ENCODE measurements around the gene IFI6.
A peak's percentile ranks its signal among the peaks of the same experiment; 100 is the strongest.

Gene IFI6

DNA sequence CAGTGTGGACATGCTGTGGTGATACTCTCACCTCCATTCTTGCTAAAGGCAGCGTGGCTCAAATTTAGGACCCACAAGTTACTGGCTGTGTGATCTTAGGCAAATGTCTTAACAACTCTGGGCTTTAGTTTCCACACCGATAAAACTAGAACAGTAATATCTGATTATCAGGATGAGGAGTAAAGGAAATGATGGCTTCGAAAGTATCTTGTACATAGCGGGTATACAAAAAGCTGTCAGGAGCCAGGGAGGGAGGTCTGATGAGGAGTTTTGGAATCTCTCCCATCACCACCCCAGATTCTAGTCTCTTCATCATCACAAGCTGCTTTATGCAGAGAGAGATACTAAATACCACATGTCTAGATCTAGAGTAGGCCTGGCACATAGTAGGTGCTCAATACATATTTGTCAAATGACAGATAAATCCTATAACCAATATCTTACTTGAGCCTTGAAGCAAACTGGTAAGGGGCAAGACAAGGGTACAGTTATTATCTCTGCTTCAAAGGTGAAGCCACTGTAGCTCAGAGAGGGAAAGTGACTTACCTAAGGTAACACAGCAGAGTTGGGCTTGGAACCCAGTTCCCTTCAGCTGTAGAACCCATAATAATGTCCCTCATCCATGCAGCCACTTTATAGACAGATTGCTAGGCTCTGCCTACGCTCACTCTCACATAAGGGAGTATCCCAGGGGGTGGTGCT is 27.5 kb downstream of the IFI6 start:
- TF ChIP-seq CREB1 (IDR thresholded peaks at IDR 0.05; ENCODE audit: low read depth) = no peak
- TF ChIP-seq, protein P1, sequence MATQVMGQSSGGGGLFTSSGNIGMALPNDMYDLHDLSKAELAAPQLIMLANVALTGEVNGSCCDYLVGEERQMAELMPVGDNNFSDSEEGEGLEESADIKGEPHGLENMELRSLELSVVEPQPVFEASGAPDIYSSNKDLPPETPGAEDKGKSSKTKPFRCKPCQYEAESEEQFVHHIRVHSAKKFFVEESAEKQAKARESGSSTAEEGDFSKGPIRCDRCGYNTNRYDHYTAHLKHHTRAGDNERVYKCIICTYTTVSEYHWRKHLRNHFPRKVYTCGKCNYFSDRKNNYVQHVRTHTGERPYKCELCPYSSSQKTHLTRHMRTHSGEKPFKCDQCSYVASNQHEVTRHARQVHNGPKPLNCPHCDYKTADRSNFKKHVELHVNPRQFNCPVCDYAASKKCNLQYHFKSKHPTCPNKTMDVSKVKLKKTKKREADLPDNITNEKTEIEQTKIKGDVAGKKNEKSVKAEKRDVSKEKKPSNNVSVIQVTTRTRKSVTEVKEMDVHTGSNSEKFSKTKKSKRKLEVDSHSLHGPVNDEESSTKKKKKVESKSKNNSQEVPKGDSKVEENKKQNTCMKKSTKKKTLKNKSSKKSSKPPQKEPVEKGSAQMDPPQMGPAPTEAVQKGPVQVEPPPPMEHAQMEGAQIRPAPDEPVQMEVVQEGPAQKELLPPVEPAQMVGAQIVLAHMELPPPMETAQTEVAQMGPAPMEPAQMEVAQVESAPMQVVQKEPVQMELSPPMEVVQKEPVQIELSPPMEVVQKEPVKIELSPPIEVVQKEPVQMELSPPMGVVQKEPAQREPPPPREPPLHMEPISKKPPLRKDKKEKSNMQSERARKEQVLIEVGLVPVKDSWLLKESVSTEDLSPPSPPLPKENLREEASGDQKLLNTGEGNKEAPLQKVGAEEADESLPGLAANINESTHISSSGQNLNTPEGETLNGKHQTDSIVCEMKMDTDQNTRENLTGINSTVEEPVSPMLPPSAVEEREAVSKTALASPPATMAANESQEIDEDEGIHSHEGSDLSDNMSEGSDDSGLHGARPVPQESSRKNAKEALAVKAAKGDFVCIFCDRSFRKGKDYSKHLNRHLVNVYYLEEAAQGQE (IDR thresholded peaks at IDR 0.05; ENCODE audit: low read depth) = no peak

DNA sequence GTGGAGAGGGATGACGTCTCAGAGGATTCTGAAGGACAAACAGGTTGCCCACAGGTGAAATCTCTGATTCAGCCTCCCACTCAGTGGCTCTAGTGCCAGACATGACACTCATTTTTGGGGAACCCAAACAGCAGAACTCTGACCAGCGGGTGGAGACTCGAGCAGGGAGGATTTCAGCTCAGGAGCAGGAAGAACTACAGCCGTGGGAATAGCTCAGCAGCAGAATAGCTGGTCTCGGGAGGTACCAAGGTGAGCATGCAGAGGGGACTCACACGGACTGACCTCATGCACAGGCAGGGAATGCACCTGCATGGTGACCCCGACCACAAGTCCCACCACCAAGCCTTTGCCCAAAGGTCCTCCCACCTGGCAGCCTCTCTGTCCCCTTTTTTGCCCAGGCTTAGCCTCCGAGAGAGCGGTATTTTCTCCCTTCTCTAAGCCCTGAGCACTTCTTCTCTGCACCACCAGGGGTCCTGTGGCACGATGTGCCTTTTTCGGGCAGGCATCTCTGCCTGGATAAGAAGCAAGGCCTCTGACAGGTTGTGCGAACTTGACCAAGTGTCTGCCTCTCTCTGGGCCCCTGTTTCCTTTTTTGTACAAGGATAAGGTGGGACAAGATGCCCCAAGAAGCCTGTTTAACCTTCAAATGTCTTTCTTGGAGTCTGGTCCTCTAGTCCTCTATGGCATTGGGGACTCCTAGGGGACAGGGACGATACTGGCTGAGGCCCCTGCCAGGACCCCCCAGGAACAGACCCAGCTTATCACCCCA is 28.2 kb downstream of the IFI6 start:
- TF ChIP-seq ZBTB7A (IDR thresholded peaks at IDR 0.05; ENCODE audit: low read depth) = no peak
- TF ChIP-seq TEAD4 (IDR thresholded peaks at IDR 0.05) = no peak
- TF ChIP-seq RAD21 (IDR thresholded peaks at IDR 0.05; ENCODE audit: low read depth) = peak; percentile 58
- TF ChIP-seq TCF12 (IDR thresholded peaks at IDR 0.05; ENCODE audit: low read depth) = no peak
- TF ChIP-seq YY1 (IDR thresholded peaks at IDR 0.05; ENCODE audit: low read depth) = no peak

DNA sequence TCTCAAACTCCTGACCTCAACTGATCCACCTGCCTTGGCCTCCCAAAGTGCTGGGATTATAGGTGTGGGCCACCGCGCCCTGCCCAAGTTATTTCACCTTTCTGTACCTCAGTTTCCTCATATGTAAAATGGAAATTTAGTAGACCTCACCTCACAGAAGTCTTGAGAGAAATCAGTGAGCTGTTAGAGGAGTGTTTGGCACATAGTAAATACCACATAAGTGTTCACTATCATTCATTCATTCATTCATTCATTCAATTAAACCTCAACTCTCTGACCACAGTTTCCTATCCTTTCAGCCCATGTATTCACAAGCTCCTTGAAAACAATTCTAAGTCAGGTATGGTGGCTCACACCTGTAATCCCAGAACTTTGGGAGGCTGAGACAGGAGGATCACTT is 33.2 kb downstream of the IFI6 start:
- TF ChIP-seq CEBPB (IDR thresholded peaks at IDR 0.05) (no peak), ZBTB7A (IDR thresholded peaks at IDR 0.05; ENCODE audit: low read depth) (no peak), TAF1 (IDR thresholded peaks at IDR 0.05; ENCODE audit: low read depth) (no peak), EGR1 (IDR thresholded peaks at IDR 0.05) (no peak), TCF12 (IDR thresholded peaks at IDR 0.05; ENCODE audit: low read depth) (no peak), EP300 (IDR thresholded peaks at IDR 0.05; ENCODE audit: borderline replicate concordance) (no peak)
- TF ChIP-seq, protein P2, sequence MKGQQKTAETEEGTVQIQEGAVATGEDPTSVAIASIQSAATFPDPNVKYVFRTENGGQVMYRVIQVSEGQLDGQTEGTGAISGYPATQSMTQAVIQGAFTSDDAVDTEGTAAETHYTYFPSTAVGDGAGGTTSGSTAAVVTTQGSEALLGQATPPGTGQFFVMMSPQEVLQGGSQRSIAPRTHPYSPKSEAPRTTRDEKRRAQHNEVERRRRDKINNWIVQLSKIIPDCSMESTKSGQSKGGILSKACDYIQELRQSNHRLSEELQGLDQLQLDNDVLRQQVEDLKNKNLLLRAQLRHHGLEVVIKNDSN (IDR thresholded peaks at IDR 0.05) = no peak

DNA sequence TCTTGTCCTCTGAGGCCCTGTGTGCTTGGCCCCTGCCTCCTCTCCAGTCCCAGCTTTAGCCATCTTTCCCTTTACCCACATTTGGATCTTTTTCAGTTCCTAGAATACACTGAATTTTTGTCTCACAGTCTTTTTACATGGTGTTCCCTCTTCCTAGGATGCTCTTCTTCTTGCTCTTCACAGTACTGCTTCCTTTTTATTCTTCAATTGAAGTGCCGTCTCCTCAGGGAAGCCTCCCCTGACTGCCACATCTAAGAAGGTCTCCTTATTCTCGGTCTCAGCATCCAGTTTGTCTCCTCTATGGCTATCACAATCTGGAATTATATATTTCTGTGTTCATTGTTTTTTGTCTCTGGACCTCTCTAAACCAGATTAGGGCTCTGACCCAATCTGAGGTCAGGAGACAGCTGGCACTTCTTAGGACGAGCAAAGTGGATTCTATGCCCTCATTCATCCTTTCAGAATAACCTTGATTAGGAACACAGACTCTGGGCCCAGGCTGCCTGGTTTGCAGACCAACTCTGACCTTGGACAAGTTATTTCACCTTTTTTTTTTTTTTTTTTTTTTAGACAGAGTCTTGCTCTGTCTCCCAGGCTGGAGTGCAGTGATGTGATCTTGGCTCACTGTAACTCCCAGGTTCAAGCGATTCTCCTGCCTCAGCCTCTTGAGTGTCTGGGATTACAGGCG is 33.8 kb downstream of the IFI6 start:
- TF ChIP-seq YY1 (IDR thresholded peaks at IDR 0.05; ENCODE audit: low read depth) = no peak
- no peak for TF ChIP-seq CEBPB (IDR thresholded peaks at IDR 0.05)
- TF ChIP-seq, protein P1 (IDR thresholded peaks at IDR 0.05; ENCODE audit: low read depth) = no peak
- TF ChIP-seq TAF1 (IDR thresholded peaks at IDR 0.05; ENCODE audit: low read depth) = no peak
- TF ChIP-seq, protein P2 (IDR thresholded peaks at IDR 0.05) = no peak
- TF ChIP-seq TEAD4 (IDR thresholded peaks at IDR 0.05) = no peak
- no peak for TF ChIP-seq CREB1 (IDR thresholded peaks at IDR 0.05; ENCODE audit: low read depth)
- no peak for TF ChIP-seq EGR1 (IDR thresholded peaks at IDR 0.05)
- TF ChIP-seq, protein P3, sequence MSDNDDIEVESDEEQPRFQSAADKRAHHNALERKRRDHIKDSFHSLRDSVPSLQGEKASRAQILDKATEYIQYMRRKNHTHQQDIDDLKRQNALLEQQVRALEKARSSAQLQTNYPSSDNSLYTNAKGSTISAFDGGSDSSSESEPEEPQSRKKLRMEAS (IDR thresholded peaks at IDR 0.05) = no peak
- no peak for TF ChIP-seq NFIC (IDR thresholded peaks at IDR 0.05)
- no peak for TF ChIP-seq EP300 (IDR thresholded peaks at IDR 0.05; ENCODE audit: borderline replicate concordance)
- TF ChIP-seq TCF12 (IDR thresholded peaks at IDR 0.05; ENCODE audit: low read depth) = no peak
- TF ChIP-seq ZBTB7A (IDR thresholded peaks at IDR 0.05; ENCODE audit: low read depth) = no peak
- no peak for TF ChIP-seq FOXM1 (IDR thresholded peaks at IDR 0.05; ENCODE audit: borderline replicate concordance, low read depth)
- TF ChIP-seq RAD21 (IDR thresholded peaks at IDR 0.05; ENCODE audit: low read depth) = no peak

DNA sequence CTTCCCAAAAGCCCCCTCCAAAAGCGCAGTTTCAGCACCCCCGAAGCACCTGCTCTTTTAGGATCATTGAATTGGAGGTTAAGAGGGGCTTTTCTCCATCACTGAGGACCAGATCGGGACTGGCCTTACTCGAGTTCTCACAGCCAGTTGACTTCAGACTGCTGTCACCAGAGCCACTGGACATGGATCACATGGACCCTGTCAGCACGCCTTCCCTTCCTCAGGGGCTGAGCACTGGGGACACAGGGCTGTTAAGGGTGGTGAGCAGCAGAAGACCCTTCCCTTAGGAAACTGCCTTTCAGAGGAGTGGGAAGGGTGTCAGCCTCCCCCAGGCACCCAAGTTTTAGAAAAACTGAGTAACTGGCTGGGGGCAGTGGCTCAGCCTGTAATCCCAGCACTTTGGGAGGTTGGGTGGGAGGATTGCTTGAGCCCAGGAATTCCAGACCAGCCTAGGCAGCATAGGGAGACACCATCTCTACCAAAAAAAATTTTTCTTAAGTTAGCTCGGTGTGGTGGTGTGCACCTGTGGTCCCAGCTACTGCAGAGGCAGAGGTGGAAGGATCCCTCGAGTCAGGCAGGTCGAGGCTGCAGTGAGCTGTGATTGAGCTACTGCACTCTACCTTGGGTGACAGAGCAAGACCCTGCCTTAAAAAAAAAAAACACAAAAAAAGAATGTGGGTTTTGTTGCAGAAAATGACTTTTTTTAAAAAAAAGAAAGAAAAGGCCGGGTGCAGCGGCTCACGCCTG is 36.4 kb downstream of the IFI6 start:
- TF ChIP-seq EP300 (IDR thresholded peaks at IDR 0.05; ENCODE audit: borderline replicate concordance) (no peak), EGR1 (IDR thresholded peaks at IDR 0.05) (no peak), CEBPB (IDR thresholded peaks at IDR 0.05) (no peak), TCF12 (IDR thresholded peaks at IDR 0.05; ENCODE audit: low read depth) (no peak), TAF1 (IDR thresholded peaks at IDR 0.05; ENCODE audit: low read depth) (no peak), RAD21 (IDR thresholded peaks at IDR 0.05; ENCODE audit: low read depth) (no peak), TEAD4 (IDR thresholded peaks at IDR 0.05) (no peak), CREB1 (IDR thresholded peaks at IDR 0.05; ENCODE audit: low read depth) (no peak), ZBTB7A (IDR thresholded peaks at IDR 0.05; ENCODE audit: low read depth) (no peak), YY1 (IDR thresholded peaks at IDR 0.05; ENCODE audit: low read depth) (no peak), NFIC (IDR thresholded peaks at IDR 0.05) (no peak), FOXM1 (IDR thresholded peaks at IDR 0.05; ENCODE audit: borderline replicate concordance, low read depth) (no peak)
- TF ChIP-seq, protein P3 (IDR thresholded peaks at IDR 0.05) = no peak
- TF ChIP-seq, protein P1 (IDR thresholded peaks at IDR 0.05; ENCODE audit: low read depth) = no peak
- TF ChIP-seq, protein P2 (IDR thresholded peaks at IDR 0.05) = no peak
